SK-N-SH (cell line): ENCODE measurements around the gene PHACTR3. TPM values are rescaled to one million over a fixed set of nuclear protein-coding genes. Genes with fewer than 3 reads are reported as not detected.

Source experiments
- CTCF ChIA-PET: fragments of 300-600, 350-600 bp; formaldehyde crosslinking; extraction: SDS; loops from one replicate; lab custom pipeline; 2021; lab: Yijun Ruan, JAX
- POLR2A ChIA-PET: fragments of 350-600 bp; sonication (Branson Sonifier 250); formaldehyde crosslinking; extraction: SDS; loops from one replicate; lab custom pipeline; 2020; ENCODE audit warnings: antibody characterized with exemption, inconsistent platforms; lab: Yijun Ruan, JAX
- DNase-seq: peaks from one replicate; pipeline ENCODE4 v3.0.0; 2012
- H2AFZ ChIP-seq: fragments of 200-600 bp; sonication (generic); 2 replicates; pipeline ENCODE4 v1.8.1; 2016; ENCODE audit warnings: antibody characterized with exemption, mild to moderate bottlenecking, low read depth
- H3F3A ChIP-seq: fragments of 200-600 bp; sonication (generic); replicated peaks from 2 replicates; pipeline ENCODE3; 2016; ENCODE audit warnings: antibody characterized with exemption, mild to moderate bottlenecking; ENCODE audit not compliant: insufficient read depth
- H3K27ac ChIP-seq, 2 experiments: fragments of 200-500 bp in 1 of 2; fragments of 200-600 bp in 1 of 2; sonication (Bioruptor generic) in 1 of 2; sonication (generic), shearing (Covaris generic) in 1 of 2; 2 replicates each; pipeline versions ENCODE4 v1.5.1 to v1.6.1; 2014 to 2016; ENCODE audit warnings: low read depth in 2 of 2, inconsistent platforms in 1 of 2, low read length in 1 of 2, mild to moderate bottlenecking in 1 of 2, mixed read lengths in 1 of 2
- H3K27me3 ChIP-seq: fragments of 200-600 bp; sonication (generic), shearing (Covaris generic); 2 replicates; pipeline ENCODE4 v1.6.1; 2016; ENCODE audit warnings: mixed run types; ENCODE audit not compliant: insufficient read depth
- H3K36me3 ChIP-seq, 2 experiments: fragments of 200-500 bp in 1 of 2; fragments of 200-600 bp in 1 of 2; sonication (Bioruptor generic) in 1 of 2; sonication (generic) in 1 of 2; replicated peaks in 1 of 2; 2 replicates each; pipeline versions ENCODE3 to v1.5.1; 2014 to 2016; ENCODE audit warnings: low read length in 1 of 2, mild to moderate bottlenecking in 1 of 2; ENCODE audit not compliant: insufficient read depth in 2 of 2, control insufficient read depth in 1 of 2
- H3K4me1 ChIP-seq, 2 experiments: fragments of 200-500 bp in 1 of 2; fragments of 200-600 bp in 1 of 2; sonication (Bioruptor generic) in 1 of 2; sonication (generic), shearing (Covaris generic) in 1 of 2; 2 replicates each; pipeline versions ENCODE4 v1.5.1 to v1.6.1; 2014 to 2016; ENCODE audit warnings: low read depth in 1 of 2, low read length in 1 of 2, mixed run types in 1 of 2; ENCODE audit not compliant: insufficient read depth in 2 of 2, control insufficient read depth in 1 of 2
- H3K4me2 ChIP-seq: fragments of 200-600 bp; sonication (generic), shearing (Covaris generic); 2 replicates; pipeline ENCODE4 v1.6.1; 2017; ENCODE audit warnings: mixed run types
- H3K4me3 ChIP-seq, 2 experiments: fragments of 200-500 bp in 1 of 2; fragments of 200-600 bp in 1 of 2; sonication (Bioruptor generic) in 1 of 2; sonication (generic), shearing (Covaris generic) in 1 of 2; 2 replicates each; pipeline versions ENCODE4 v1.5.1 to v1.8.1; 2014 to 2016; ENCODE audit warnings: low read depth in 2 of 2, inconsistent platforms in 1 of 2, low read length in 1 of 2, mild to moderate bottlenecking in 1 of 2, mixed read lengths in 1 of 2, moderate library complexity in 1 of 2
- H3K79me2 ChIP-seq: fragments of 200-600 bp; sonication (generic); 2 replicates; pipeline ENCODE4 v1.8.1; 2017; ENCODE audit warnings: mild to moderate bottlenecking; ENCODE audit not compliant: insufficient read depth
- H3K9ac ChIP-seq: fragments of 200-600 bp; sonication (generic); 2 replicates; pipeline ENCODE4 v1.6.1; 2017; ENCODE audit warnings: mixed run types
- H3K9me2 ChIP-seq: fragments of 200-600 bp; sonication (generic); 2 replicates; pipeline ENCODE4 v1.6.1; 2017; ENCODE audit warnings: mixed run types
- H3K9me3 ChIP-seq: fragments of 200-600 bp; sonication (generic); 2 replicates; pipeline ENCODE4 v1.6.1; 2017; ENCODE audit warnings: mixed run types, mild to moderate bottlenecking, moderate library complexity
- H4K20me1 ChIP-seq: fragments of 200-600 bp; sonication (generic); 2 replicates; pipeline ENCODE4 v1.6.1; 2017; ENCODE audit warnings: mild to moderate bottlenecking, mixed run types; ENCODE audit not compliant: insufficient read depth
- CHD2 ChIP-seq: fragments of 150-350 bp; IDR thresholded peaks from 2 replicates; pipeline ENCODE4 v1.6.1; 2018; ENCODE audit warnings: low read length; ENCODE audit not compliant: partially characterized antibody
- FOXJ3 ChIP-seq: sonication (generic); formaldehyde crosslinking; IDR thresholded peaks from 2 replicates; pipeline ENCODE4 v1.5.1; 2020; ENCODE audit warnings: mild to moderate bottlenecking, missing genetic modification reagents
- FOXM1 ChIP-seq: IDR thresholded peaks from 2 replicates; pipeline ENCODE4 v1.4.0; 2012; ENCODE audit warnings: low read depth, mild to moderate bottlenecking
- GABPA ChIP-seq: IDR thresholded peaks from 2 replicates; pipeline ENCODE4 v1.4.0; 2012; ENCODE audit warnings: low read depth, mild to moderate bottlenecking
- IRF3 ChIP-seq: fragments of 150-350 bp; IDR thresholded peaks from 2 replicates; pipeline ENCODE4 v1.6.1; 2016; ENCODE audit warnings: mild to moderate bottlenecking, low read depth, low read length
- JUND ChIP-seq: IDR thresholded peaks from 2 replicates; pipeline ENCODE4 v1.4.0; 2012
- NFIC ChIP-seq: IDR thresholded peaks from 2 replicates; pipeline ENCODE4 v1.4.0; 2012; ENCODE audit warnings: borderline replicate concordance
- PBX3 ChIP-seq: IDR thresholded peaks from 2 replicates; pipeline ENCODE4; 2012
- REST ChIP-seq: IDR thresholded peaks from 2 replicates; pipeline ENCODE4 v1.6.1; 2012; ENCODE audit warnings: mild to moderate bottlenecking, low read depth, low read length, moderate library complexity
- RXRA ChIP-seq: IDR thresholded peaks from 2 replicates; pipeline ENCODE4 v1.4.0; 2012; ENCODE audit warnings: low read depth, mild to moderate bottlenecking, borderline replicate concordance
- TAF1 ChIP-seq: IDR thresholded peaks from 2 replicates; pipeline ENCODE4 v1.6.1; 2012; ENCODE audit warnings: low read depth, mild to moderate bottlenecking, low read length, moderate library complexity, borderline replicate concordance
- USF1 ChIP-seq: IDR thresholded peaks from 2 replicates; pipeline ENCODE4 v1.4.0; 2012; ENCODE audit warnings: low read depth, borderline replicate concordance
- USF2 ChIP-seq: fragments of 150-350 bp; IDR thresholded peaks from 2 replicates; pipeline ENCODE4 v1.6.1; 2017; ENCODE audit warnings: antibody characterized with exemption, low read length, low read depth, borderline replicate concordance
- YY1 ChIP-seq: IDR thresholded peaks from 2 replicates; pipeline ENCODE4 v1.4.0; 2012; ENCODE audit warnings: low read depth, mild to moderate bottlenecking
- WGBS: methylation state at CpG from one replicate; pipeline ENCODE4 v1.1.6; 2017; ENCODE audit warnings: low lambda C conversion rate; 5-methylcytosine and 5-hydroxymethylcytosine counted together
- polyA plus RNA-seq, 3 experiments: library from polyadenylated mRNA; depleted of rRNA; stranded (reverse); fragments of >200 nt; gene quantifications; 2 replicates each; pipeline ENCODE4 v1.2.3, GENCODE V29; 2012

The PHACTR3 gene
- polyA plus RNA-seq, 1 of the 3 experiments (the other 2 are of a cell fraction) = 0.10 TPM

GRCh38 chr20:59825563-59825920 lies 221.2 kb downstream of the PHACTR3 start:
- DNase-seq = no peak
- ChIA-PET POLR2A (no interaction called here), CTCF (no interaction called here)
- Histone ChIP-seq H3K9me2 (no peaks in the 10 kb centered on the region), H3F3A (no peaks in the 10 kb centered on the region), H3K4me1 (peaks cover 0 to 13% of the 10 kb centered on the region in 2 experiments; a peak in 1 of 4 replicates), H2AFZ (no peak overlapping the region), H3K79me2 (no peaks in the 10 kb centered on the region), H3K9me3 (no peaks in the 10 kb centered on the region), H3K9ac (no peak overlapping the region), H3K36me3 (no peaks in the 10 kb centered on the region), H4K20me1 (no peaks in the 10 kb centered on the region), H3K4me2 (no peak overlapping the region), H3K27ac (no peak overlapping the region), H3K4me3 (no peak overlapping the region), H3K27me3 (no peaks in the 10 kb centered on the region)
- WGBS = 51% methylated on average over 4 of the region's 4 CpGs
- no peak for TF ChIP-seq RXRA
- no peak for TF ChIP-seq TAF1
- TF ChIP-seq REST = no peak
- TF ChIP-seq USF2 = no peak
- TF ChIP-seq FOXJ3 (CRISPR knock-in tag) = no peak
- TF ChIP-seq NFIC = no peak
- TF ChIP-seq IRF3 = no peak
- TF ChIP-seq YY1 = no peak
- no peak for TF ChIP-seq USF1
- no peak for TF ChIP-seq CHD2
- no peak for TF ChIP-seq GABPA
- no peak for TF ChIP-seq FOXM1
- TF ChIP-seq JUND = no peak
- no peak for TF ChIP-seq PBX3
